ENCODE results near the gene CITED4.

Gene CITED4

DNA sequence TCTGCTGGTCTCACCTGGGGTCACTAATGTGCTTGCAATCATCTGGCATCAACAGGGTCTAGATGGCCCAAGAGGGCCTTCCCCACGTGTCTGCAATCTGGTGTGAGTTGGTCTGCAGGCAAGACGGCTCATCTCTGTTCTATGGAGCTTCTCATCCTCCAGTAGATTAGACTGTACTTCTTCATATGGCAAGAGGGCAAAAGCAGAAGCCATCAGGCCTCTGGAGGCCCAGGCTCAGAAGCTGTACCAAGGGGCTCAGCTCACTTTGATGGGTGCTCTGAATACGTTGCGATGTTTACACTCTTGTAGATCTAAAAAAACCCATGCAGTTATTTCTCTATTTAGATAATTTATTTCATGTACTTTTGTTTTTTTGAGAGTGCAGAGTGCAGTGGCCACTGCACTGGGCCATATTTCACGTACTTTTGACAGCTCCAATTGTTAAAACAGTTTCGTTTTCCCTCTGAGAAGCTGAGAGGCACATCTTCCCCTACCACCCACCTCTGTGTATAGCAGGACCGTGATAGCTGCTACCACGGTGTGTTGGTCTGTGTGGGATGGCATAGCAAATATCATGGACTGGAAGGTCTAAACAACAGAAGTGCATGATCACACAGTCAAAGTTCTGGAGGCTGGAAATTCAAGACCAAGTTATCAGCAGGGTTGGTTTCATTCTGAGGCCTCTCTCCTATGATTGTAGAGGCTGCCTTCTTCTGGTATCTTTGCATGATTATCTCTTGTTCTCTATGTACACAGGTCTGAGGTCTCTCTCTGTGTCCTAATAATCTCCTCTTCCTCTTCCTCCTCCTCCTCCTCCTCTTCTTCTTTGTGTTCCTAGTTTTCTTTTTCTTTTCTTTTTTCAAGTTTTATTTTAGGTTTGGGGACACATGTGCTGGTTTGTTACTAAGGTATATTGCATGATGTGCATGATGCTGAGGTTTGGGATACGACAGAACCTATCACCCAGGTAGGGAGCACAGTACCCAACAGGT, 17.0 kb downstream of the CITED4 start:
- DNase-seq, result no peak
- no peaks in the 10 kb centered on the region for H3K36me3 ChIP-seq (ENCODE audit: insufficient read depth, low read length)
- no peaks in the 10 kb centered on the region for H3K9me3 ChIP-seq (ENCODE audit: insufficient read depth, low read length, severe bottlenecking)
- H3K4me2 ChIP-seq (ENCODE audit: insufficient read depth, low read length), result no peak overlapping the region
- H3K27ac ChIP-seq (ENCODE audit: low read length), result no peak overlapping the region
- no peak overlapping the region for H2AFZ ChIP-seq (ENCODE audit: low read depth, low read length)
- H3K27me3 ChIP-seq (ENCODE audit: insufficient read depth, low read length, poor library complexity), result no peaks in the 10 kb centered on the region
- TF ChIP-seq CTCF (IDR thresholded peaks at IDR 0.05; ENCODE audit: borderline replicate concordance, extremely low read depth, low read length, poor library complexity, severe bottlenecking), result no peak
- no peak for TF ChIP-seq EZH2 (IDR thresholded peaks at IDR 0.05; ENCODE audit: borderline replicate concordance, low read depth, low read length, severe bottlenecking)
- peaks cover 4% of the 10 kb centered on the region for H3K4me1 ChIP-seq (ENCODE audit: insufficient read depth, low read length)
- no peaks in the 10 kb centered on the region for H3K79me2 ChIP-seq (ENCODE audit: insufficient read depth, low read length)
- no peak for ATAC-seq (ENCODE audit: insufficient read depth, low read depth)
- H3K9ac ChIP-seq (ENCODE audit: low read depth, low read length), result no peak overlapping the region
- H3K4me3 ChIP-seq (ENCODE audit: low read depth in 1 of 2, low read length in 2 of 2), result no peak overlapping the region
- H4K20me1 ChIP-seq (ENCODE audit: insufficient read depth, low read length), result no peaks in the 10 kb centered on the region

- Histone ChIP-seq H3K4me1 (ENCODE audit: insufficient read depth, low read length) (no peaks in the 10 kb centered on the region), H3K36me3 (ENCODE audit: insufficient read depth, low read length) (no peaks in the 10 kb centered on the region), H3K9me3 (ENCODE audit: insufficient read depth, low read length, severe bottlenecking) (no peaks in the 10 kb centered on the region), H3K27ac (ENCODE audit: low read length) (no peak overlapping the region), H3K27me3 (ENCODE audit: insufficient read depth, low read length, poor library complexity) (no peaks in the 10 kb centered on the region), H3K79me2 (ENCODE audit: insufficient read depth, low read length) (no peaks in the 10 kb centered on the region), H3K4me2 (ENCODE audit: insufficient read depth, low read length) (no peak overlapping the region), H3K4me3 (ENCODE audit: low read depth in 1 of 2, low read length in 2 of 2) (no peak overlapping the region), H3K9ac (ENCODE audit: low read depth, low read length) (no peak overlapping the region), H4K20me1 (ENCODE audit: insufficient read depth, low read length) (no peaks in the 10 kb centered on the region), H2AFZ (ENCODE audit: low read depth, low read length) (no peak overlapping the region)
- ATAC-seq (ENCODE audit: insufficient read depth, low read depth) (no peak), DNase-seq (no peak)
- TF ChIP-seq EZH2 (IDR thresholded peaks at IDR 0.05; ENCODE audit: borderline replicate concordance, low read depth, low read length, severe bottlenecking) (no peak), CTCF (IDR thresholded peaks at IDR 0.05; ENCODE audit: borderline replicate concordance, extremely low read depth, low read length, poor library complexity, severe bottlenecking) (no peak)
Measured at GRCh38 chr1:40844079-40844478, 18.1 kb downstream of the CITED4 start.

- TF ChIP-seq EZH2 (IDR thresholded peaks at IDR 0.05; ENCODE audit: borderline replicate concordance, low read depth, low read length, severe bottlenecking) (no peak), CTCF (IDR thresholded peaks at IDR 0.05; ENCODE audit: borderline replicate concordance, extremely low read depth, low read length, poor library complexity, severe bottlenecking) (no peak)
- no peak for ATAC-seq (ENCODE audit: insufficient read depth, low read depth)
- H3K4me1 ChIP-seq (ENCODE audit: insufficient read depth, low read length), result no peaks in the 10 kb centered on the region
Measured at GRCh38 chr1:40842691-40843090, 19.5 kb downstream of the CITED4 start.

More at GRCh38 chr1:40842691-40843090, 19.5 kb downstream of the CITED4 start:
- H3K27ac ChIP-seq (ENCODE audit: low read length), result no peak overlapping the region
- no peaks in the 10 kb centered on the region for H3K79me2 ChIP-seq (ENCODE audit: insufficient read depth, low read length)
- no peaks in the 10 kb centered on the region for H3K27me3 ChIP-seq (ENCODE audit: insufficient read depth, low read length, poor library complexity)
- DNase-seq, result no peak
- no peak overlapping the region for H3K9ac ChIP-seq (ENCODE audit: low read depth, low read length)
- no peaks in the 10 kb centered on the region for H4K20me1 ChIP-seq (ENCODE audit: insufficient read depth, low read length)
- H3K4me3 ChIP-seq (ENCODE audit: low read depth in 1 of 2, low read length in 2 of 2), result no peak overlapping the region
- H2AFZ ChIP-seq (ENCODE audit: low read depth, low read length), result no peak overlapping the region
- H3K4me2 ChIP-seq (ENCODE audit: insufficient read depth, low read length), result no peak overlapping the region
- no peaks in the 10 kb centered on the region for H3K36me3 ChIP-seq (ENCODE audit: insufficient read depth, low read length)
- H3K9me3 ChIP-seq (ENCODE audit: insufficient read depth, low read length, severe bottlenecking), result no peaks in the 10 kb centered on the region

All from DND-41 (cell line).